Effector memory CD8-positive, alpha-beta T cell (primary cell): Measurements from ENCODE around the gene PHC3.
"Not testable (repeated sequence)": the region's sequence is repeated elsewhere in the genome, so short reads cannot be mapped to it uniquely, and the experiment has no call there.

ENCODE experiments used
- ATAC-seq: fragments of 150-1000 bp; cut with Tn5 transposase; replicated peaks from 2 replicates; pipeline ENCODE4 v1.10.0; 2021; ENCODE audit warnings: mild to moderate bottlenecking, moderate library complexity
- DNase-seq, 3 experiments: peaks; one replicate each; pipeline ENCODE4 v3.0.0; 2021
- H3K27ac Mint-ChIP-seq, 2 donors: one replicate each; pipeline ENCODE4 v1.8.0; 2022; ENCODE audit warnings: mild to moderate bottlenecking in 2 of 2, mixed read lengths in 2 of 2, moderate library complexity in 2 of 2
- H3K27me3 Mint-ChIP-seq, 2 donors: one replicate each; pipeline ENCODE4 v1.8.0; 2022; ENCODE audit warnings: mixed read lengths in 2 of 2
- H3K36me3 Mint-ChIP-seq: one replicate; pipeline ENCODE4 v1.8.0; 2022; ENCODE audit warnings: mild to moderate bottlenecking, moderate library complexity, mixed read lengths; ENCODE audit not compliant: insufficient read depth
- H3K4me1 Mint-ChIP-seq, 2 donors: one replicate each; pipeline ENCODE4 v1.8.0; 2022; ENCODE audit warnings: low read depth in 2 of 2, mixed read lengths in 2 of 2
- H3K4me3 Mint-ChIP-seq, 2 donors: one replicate each; pipeline ENCODE4 v1.8.0; 2022; ENCODE audit warnings: mild to moderate bottlenecking in 2 of 2, mixed read lengths in 2 of 2, moderate library complexity in 2 of 2
- H3K9me3 Mint-ChIP-seq, 2 donors: one replicate each; pipeline ENCODE4 v1.8.0; 2022; ENCODE audit warnings: mixed read lengths in 2 of 2

PHC3 gene

GRCh38 chr3:170204509-170204908, 23.0 kb upstream of the PHC3 start:
- ATAC-seq: no peak
- no peak for DNase-seq
- Mint-ChIP-seq H3K27me3 (peaks cover 23 to 48% of the 10 kb centered on the region in 2 donors), H3K9me3 (no peaks in the 10 kb centered on the region), H3K36me3 (peaks cover 3% of the 10 kb centered on the region), H3K4me1 (no peaks in the 10 kb centered on the region), H3K4me3 (no peak overlapping the region), H3K27ac (no peak overlapping the region)

GRCh38 chr3:170204023-170204472, 22.5 kb upstream of the PHC3 start:
- H3K27ac Mint-ChIP-seq: no peak overlapping the region
- ATAC-seq (no peak), DNase-seq (no peak)
- no peaks in the 10 kb centered on the region for H3K9me3 Mint-ChIP-seq
- H3K36me3 Mint-ChIP-seq: peaks cover 3% of the 10 kb centered on the region
- H3K4me1 Mint-ChIP-seq: no peaks in the 10 kb centered on the region
- H3K4me3 Mint-ChIP-seq: no peak overlapping the region
- peaks cover 26 to 51% of the 10 kb centered on the region in 2 donors for H3K27me3 Mint-ChIP-seq

- DNase-seq (no peak), ATAC-seq (no peak)
- H3K9me3 Mint-ChIP-seq: no peaks in the 10 kb centered on the region
- no peaks in the 10 kb centered on the region for H3K4me1 Mint-ChIP-seq
- no peak overlapping the region for H3K4me3 Mint-ChIP-seq
- no peak overlapping the region for H3K27ac Mint-ChIP-seq
- peaks cover 3% of the 10 kb centered on the region for H3K36me3 Mint-ChIP-seq
- H3K27me3 Mint-ChIP-seq: peaks cover 29 to 51% of the 10 kb centered on the region in 2 donors
These were observed 21.9 kb upstream of the PHC3 start for GRCh38 chr3:170203457-170203856.

GRCh38 chr3:170201527-170201926, 20.0 kb upstream of the PHC3 start:
- Mint-ChIP-seq H3K4me1 (no peaks in the 10 kb centered on the region), H3K27ac (no peak overlapping the region), H3K27me3 (peaks cover 27 to 47% of the 10 kb centered on the region in 2 donors), H3K9me3 (no peaks in the 10 kb centered on the region), H3K4me3 (no peak overlapping the region), H3K36me3 (peaks cover 3% of the 10 kb centered on the region)
- DNase-seq (no peak), ATAC-seq (no peak)

- ATAC-seq (no peak), DNase-seq (no peak)
- Mint-ChIP-seq H3K9me3 (no peaks in the 10 kb centered on the region), H3K27ac (no peak overlapping the region), H3K27me3 (peaks cover 21 to 41% of the 10 kb centered on the region in 2 donors), H3K36me3 (peaks cover 3% of the 10 kb centered on the region), H3K4me1 (no peaks in the 10 kb centered on the region), H3K4me3 (no peak overlapping the region)
These were observed 19.5 kb upstream of the PHC3 start for GRCh38 chr3:170200987-170201386.

DNA sequence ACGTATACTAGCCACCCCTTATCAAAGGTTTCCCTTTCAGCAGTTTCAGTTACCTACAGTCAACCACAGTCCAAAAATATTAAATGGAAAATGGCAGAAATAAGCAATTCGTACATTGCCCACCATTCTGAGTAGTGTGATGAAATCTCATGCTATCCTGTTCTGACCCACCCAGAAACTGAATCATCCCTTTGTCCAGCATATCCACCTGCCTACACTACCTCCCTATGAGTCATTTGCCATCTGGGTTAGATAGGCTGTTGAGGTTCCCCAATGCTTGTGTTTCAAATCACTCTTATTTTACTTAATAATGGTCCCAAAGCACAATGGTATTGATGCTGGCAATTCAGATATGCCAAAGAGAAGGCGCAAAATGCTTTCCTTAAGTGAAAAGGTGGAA, 15.3 kb upstream of the PHC3 start:
- H3K4me3 Mint-ChIP-seq: no peak overlapping the region
- DNase-seq (no peak), ATAC-seq (no peak)
- H3K9me3 Mint-ChIP-seq: no peaks in the 10 kb centered on the region
- H3K4me1 Mint-ChIP-seq: no peaks in the 10 kb centered on the region
- no peak overlapping the region for H3K27ac Mint-ChIP-seq
- no peaks in the 10 kb centered on the region for H3K36me3 Mint-ChIP-seq
- H3K27me3 Mint-ChIP-seq: peaks cover 12 to 22% of the 10 kb centered on the region in 2 donors

GRCh38 chr3:170195759-170196158, 14.2 kb upstream of the PHC3 start:
- not testable (repeated sequence) for H3K9me3 Mint-ChIP-seq, H3K4me3 Mint-ChIP-seq

GRCh38 chr3:170189398-170190256, 8.1 kb upstream of the PHC3 start:
- Mint-ChIP-seq H3K4me1 (peaks cover 0 to 6% of the 10 kb centered on the region in 2 donors), H3K36me3 (no peaks in the 10 kb centered on the region), H3K27ac (no peak overlapping the region), H3K27me3 (peaks cover 5 to 9% of the 10 kb centered on the region in 2 donors), H3K9me3 (no peaks in the 10 kb centered on the region), H3K4me3 (no peak overlapping the region)
- ATAC-seq: peak; percentile 5
- DNase-seq: no peak

More at GRCh38 chr3:170195759-170196158, 14.2 kb upstream of the PHC3 start:
- not testable (repeated sequence) for ATAC-seq, H3K36me3 Mint-ChIP-seq, H3K4me1 Mint-ChIP-seq, H3K27ac Mint-ChIP-seq, DNase-seq
- H3K27me3 Mint-ChIP-seq: peaks cover 12 to 22% of the 10 kb centered on the region in 2 donors

DNA sequence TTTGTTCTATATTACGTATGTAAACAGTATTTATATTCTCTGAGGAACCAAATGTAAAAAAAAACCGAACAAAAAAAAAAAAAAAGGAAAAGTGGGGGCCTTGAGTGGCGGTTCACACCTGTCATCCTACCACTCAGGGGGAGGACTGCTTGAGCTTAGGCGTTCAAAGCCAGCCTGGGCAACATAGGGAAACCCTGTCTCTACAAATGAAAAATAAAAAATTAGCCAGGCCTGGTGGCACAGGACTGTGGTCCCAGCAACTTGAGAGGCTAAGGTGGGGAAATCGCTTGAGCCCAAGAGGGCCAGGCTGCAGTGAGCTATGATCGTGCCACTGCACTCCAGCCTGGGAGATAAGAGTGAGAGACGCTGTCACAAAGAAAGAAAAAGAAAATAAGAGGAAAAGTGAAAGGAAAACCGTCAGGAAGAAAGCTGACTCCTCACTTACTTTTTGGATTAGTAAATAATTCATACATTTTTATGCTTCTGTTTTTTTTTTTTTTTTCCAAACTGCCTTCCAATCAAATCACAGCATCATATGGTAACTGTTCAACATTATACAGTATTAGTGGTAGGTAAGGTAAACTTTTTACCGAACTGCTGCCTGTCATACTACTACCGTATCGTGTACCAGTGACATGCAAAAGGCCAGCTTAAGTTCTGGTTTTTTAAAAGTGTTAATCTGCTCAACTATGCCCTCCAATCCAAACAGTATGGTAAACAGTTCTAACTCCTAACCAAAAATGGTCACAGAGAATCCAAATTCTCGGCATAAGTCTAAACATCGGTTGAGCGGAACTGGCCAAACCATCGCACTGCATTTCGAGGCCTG, 1.2 kb downstream of the PHC3 start:
- H3K4me1 Mint-ChIP-seq: peaks cover 30 to 39% of the 10 kb centered on the region in 2 donors
- H3K4me3 Mint-ChIP-seq: peak overlapping the region; percentile 96
- peak; percentile 34 for ATAC-seq
- H3K36me3 Mint-ChIP-seq: peaks cover 53% of the 10 kb centered on the region
- no peaks in the 10 kb centered on the region for H3K27me3 Mint-ChIP-seq
- peak in 1 of 3 experiments; percentile 15 for DNase-seq
- peak overlapping the region; percentile 99 to 100 for H3K27ac Mint-ChIP-seq
- H3K9me3 Mint-ChIP-seq: no peaks in the 10 kb centered on the region

DNA sequence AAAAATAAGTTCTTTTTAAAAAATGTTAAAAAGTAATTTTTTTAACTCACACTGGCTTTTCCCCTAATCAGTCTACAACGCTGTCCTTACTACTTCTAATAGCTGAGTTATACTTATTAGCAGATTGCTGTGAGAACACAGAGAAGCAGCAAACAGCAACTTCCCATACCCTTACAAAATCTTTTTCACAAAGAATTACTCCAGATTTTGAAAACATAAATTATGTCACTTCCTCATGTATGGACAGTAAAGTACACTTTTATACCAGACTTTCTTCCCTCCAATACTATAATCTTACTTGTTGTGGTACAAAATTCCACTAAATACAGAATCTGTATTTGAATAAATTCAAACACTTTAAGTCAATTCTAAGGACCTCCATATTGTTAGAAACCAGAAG, 2.1 kb downstream of the PHC3 start:
- Mint-ChIP-seq H3K27ac (peak overlapping the region; percentile 99 to 100), H3K9me3 (no peaks in the 10 kb centered on the region), H3K36me3 (peaks cover 61% of the 10 kb centered on the region), H3K27me3 (no peaks in the 10 kb centered on the region), H3K4me3 (peak overlapping the region; percentile 96), H3K4me1 (peaks cover 33 to 48% of the 10 kb centered on the region in 2 donors)
- ATAC-seq: no peak
- DNase-seq: no peak

DNA sequence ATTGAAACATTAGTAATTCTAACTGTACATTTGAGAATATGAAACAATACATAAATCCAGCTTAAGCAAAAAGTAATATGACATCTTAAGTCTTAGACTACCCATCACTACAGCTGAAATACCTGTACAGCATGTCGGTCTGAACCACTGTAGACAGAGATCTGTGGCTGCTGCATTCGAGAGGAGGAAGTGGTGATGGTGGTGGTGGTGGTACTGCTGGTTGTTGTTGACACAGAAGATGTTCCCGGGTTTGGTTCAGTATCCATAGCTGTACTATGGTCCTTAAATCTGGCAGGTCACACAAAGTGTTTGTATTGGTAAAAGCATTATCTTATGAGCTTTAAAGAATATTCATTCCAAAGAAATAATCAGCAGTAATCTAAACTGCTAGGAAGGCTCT, 2.9 kb downstream of the PHC3 start:
- peak; percentile 45 to 56 (median 52) for DNase-seq
- ATAC-seq: peak; percentile 64
- H3K4me1 Mint-ChIP-seq: peaks cover 33 to 50% of the 10 kb centered on the region in 2 donors
- H3K9me3 Mint-ChIP-seq: no peaks in the 10 kb centered on the region
- peak overlapping the region in 1 of 2 donors; percentile 67 for H3K27ac Mint-ChIP-seq
- peak overlapping the region; percentile 58 to 61 for H3K4me3 Mint-ChIP-seq
- H3K27me3 Mint-ChIP-seq: no peaks in the 10 kb centered on the region
- H3K36me3 Mint-ChIP-seq: peaks cover 69% of the 10 kb centered on the region

- H3K27me3 Mint-ChIP-seq: no peaks in the 10 kb centered on the region
- no peaks in the 10 kb centered on the region for H3K9me3 Mint-ChIP-seq
- ATAC-seq: no peak
- peak overlapping the region; percentile 26 to 91 for H3K27ac Mint-ChIP-seq
- H3K4me3 Mint-ChIP-seq: peak overlapping the region in 1 of 2 donors; percentile 31
- DNase-seq: no peak
- peaks cover 98% of the 10 kb centered on the region for H3K36me3 Mint-ChIP-seq
- H3K4me1 Mint-ChIP-seq: peaks cover 24 to 51% of the 10 kb centered on the region in 2 donors
These were observed 10.0 kb downstream of the PHC3 start for GRCh38 chr3:170171563-170171962.

DNA sequence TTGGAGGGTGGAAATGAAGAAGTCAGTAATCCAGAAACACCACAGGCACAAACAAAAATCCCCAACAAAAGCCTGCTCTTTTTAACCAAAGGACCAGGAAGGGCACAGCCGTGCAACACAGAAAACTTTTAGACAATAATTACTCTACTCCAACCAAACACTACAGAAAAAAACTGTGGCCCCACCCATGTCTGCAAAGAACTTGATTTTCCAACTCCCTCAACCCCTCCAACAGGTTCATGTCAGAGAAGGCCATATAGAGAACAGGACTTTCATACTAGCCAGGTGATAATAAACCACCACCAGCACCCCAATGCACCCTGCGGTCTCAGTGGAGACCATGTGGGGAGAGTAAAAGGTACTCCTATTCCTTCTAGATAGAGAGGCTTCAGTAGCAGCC, 16.8 kb downstream of the PHC3 start:
- Mint-ChIP-seq H3K9me3 (no peaks in the 10 kb centered on the region), H3K27ac (peak overlapping the region; percentile 72 to 82), H3K4me3 (peak overlapping the region in 1 of 2 donors; percentile 50), H3K4me1 (peaks cover 33 to 62% of the 10 kb centered on the region in 2 donors), H3K27me3 (no peaks in the 10 kb centered on the region), H3K36me3 (peaks cover 91% of the 10 kb centered on the region)
- ATAC-seq (no peak), DNase-seq (no peak)
